Keratinocyte (primary cell): ENCODE results near the gene RNF130. TPM values are rescaled to one million over a fixed set of nuclear protein-coding genes. Genes with fewer than 3 reads are reported as not detected.

Experiments used
- DNase-seq: peaks from one replicate; pipeline ENCODE4 v3.0.0-alpha.2; 2011; ENCODE audit warnings: low read depth, missing footprints, low spot score
- FAIRE-seq: peaks from 2 replicates; lab custom pipeline; 2011; peaks lifted over from hg19 to GRCh38; lab: Jason Lieb, UNC
- H2AFZ ChIP-seq: 2 replicates; pipeline ENCODE4 v1.6.0; 2012; ENCODE audit warnings: low read length, control low read depth, inconsistent platforms; ENCODE audit not compliant: control insufficient read depth
- H3K27ac ChIP-seq: 2 replicates; pipeline ENCODE4 v1.5.1; 2011; ENCODE audit warnings: low read length; ENCODE audit not compliant: control insufficient read depth, insufficient read depth
- H3K27me3 ChIP-seq: 3 replicates; pipeline ENCODE4 v1.6.0; 2011; ENCODE audit warnings: low read length; ENCODE audit not compliant: control insufficient read depth, insufficient read depth; ENCODE audit errors: extremely low read depth
- H3K36me3 ChIP-seq, 2 experiments: 2 replicates in 1 of 2; 3 replicates in 1 of 2; pipeline ENCODE4 v1.5.1; 2011; ENCODE audit warnings: low read length in 2 of 2, mild to moderate bottlenecking in 1 of 2; ENCODE audit not compliant: control insufficient read depth in 2 of 2, insufficient read depth in 2 of 2; ENCODE audit errors: extremely low read depth in 1 of 2
- H3K4me1 ChIP-seq: 3 replicates; pipeline ENCODE4 v1.5.1; 2011; ENCODE audit warnings: low read length; ENCODE audit not compliant: control insufficient read depth, insufficient read depth; ENCODE audit errors: extremely low read depth
- H3K4me2 ChIP-seq: 3 replicates; pipeline ENCODE4 v1.6.0; 2011; ENCODE audit warnings: low read depth, low read length; ENCODE audit not compliant: control insufficient read depth, insufficient read depth; ENCODE audit errors: extremely low read depth
- H3K4me3 ChIP-seq, 3 experiments: fragments of 200-600 bp in 1 of 3; sonication (generic) in 1 of 3; 2 replicates in 2 of 3; 3 replicates in 1 of 3; pipeline ENCODE4 v1.5.1; 2011 to 2016; ENCODE audit warnings: low read length in 3 of 3, mild to moderate bottlenecking in 3 of 3, control low read depth in 2 of 3, inconsistent platforms in 1 of 3, low read depth in 1 of 3, mixed read lengths in 1 of 3, mixed run types in 1 of 3, moderate library complexity in 1 of 3; ENCODE audit not compliant: control insufficient read depth in 2 of 3, insufficient read depth in 2 of 3; ENCODE audit errors: extremely low read depth in 1 of 3
- H3K79me2 ChIP-seq: 2 replicates; pipeline ENCODE4 v1.6.0; 2012; ENCODE audit warnings: low read length; ENCODE audit not compliant: control insufficient read depth, insufficient read depth
- H3K9ac ChIP-seq: 3 replicates; pipeline ENCODE4 v1.6.0; 2011; ENCODE audit warnings: low read length; ENCODE audit not compliant: control insufficient read depth, insufficient read depth; ENCODE audit errors: extremely low read depth
- H3K9me1 ChIP-seq: 3 replicates; pipeline ENCODE4 v1.6.0; 2011; ENCODE audit warnings: low read length; ENCODE audit not compliant: control insufficient read depth, insufficient read depth; ENCODE audit errors: extremely low read depth
- H3K9me3 ChIP-seq: 2 replicates; pipeline ENCODE4 v1.5.1; 2012; ENCODE audit warnings: low read depth, low read length; ENCODE audit not compliant: control insufficient read depth
- H4K20me1 ChIP-seq: 3 replicates; pipeline ENCODE4 v1.6.0; 2011; ENCODE audit warnings: low read length; ENCODE audit not compliant: control insufficient read depth, insufficient read depth; ENCODE audit errors: extremely low read depth
- EZH2 ChIP-seq: IDR thresholded peaks from one replicate; pipeline ENCODE4 v1.6.1; 2012; ENCODE audit warnings: inconsistent platforms, mild to moderate bottlenecking, low read length, moderate library complexity
- dilution Hi-C: fragments of 300-500 bp; cut with MboI; formaldehyde crosslinking; loops from one replicate; pipeline ENCODE4 v1.7.0; 2020; ENCODE audit warnings: low sequenced_read_pairs; ENCODE audit not compliant: extremely low pct_ligation_motif_present
- polyA plus RNA-seq, 5 experiments: library from polyadenylated mRNA; depleted of rRNA in 3 of 5; stranded (reverse) in 3 of 5; stranded (forward) in 1 of 5; unstranded in 1 of 5; fragments of >200 nt; gene quantifications; 1 replicate in 1 of 5; 2 replicates in 3 of 5; 3 replicates in 1 of 5; pipeline versions ENCODE4 v1.2.1 to v1.2.3, GENCODE V29; 2011 to 2012; ENCODE audit warnings: missing spikeins in 2 of 5, low read depth in 1 of 5, low replicate concordance in 1 of 5
- TF ChIP-seq, protein P1 (sequence below), 3 experiments: IDR thresholded peaks in 1 of 3; conservative IDR thresholded peaks in 1 of 3; optimal IDR thresholded peaks in 1 of 3; 2 replicates in 2 of 3; 3 replicates in 1 of 3; pipeline versions ENCODE3 to v1.5.1; 2011; ENCODE audit warnings: low read length in 3 of 3, mild to moderate bottlenecking in 3 of 3, moderate library complexity in 2 of 3, control low read depth in 1 of 3, inconsistent platforms in 1 of 3; ENCODE audit not compliant: insufficient read depth in 2 of 3; ENCODE audit errors: extremely low read depth in 1 of 3

RNF130 gene
- polyA plus RNA-seq, 1 donor (not counting 4 experiments of a cell fraction or from before 2014, with no cell fraction given) = 20.0 TPM

DNA sequence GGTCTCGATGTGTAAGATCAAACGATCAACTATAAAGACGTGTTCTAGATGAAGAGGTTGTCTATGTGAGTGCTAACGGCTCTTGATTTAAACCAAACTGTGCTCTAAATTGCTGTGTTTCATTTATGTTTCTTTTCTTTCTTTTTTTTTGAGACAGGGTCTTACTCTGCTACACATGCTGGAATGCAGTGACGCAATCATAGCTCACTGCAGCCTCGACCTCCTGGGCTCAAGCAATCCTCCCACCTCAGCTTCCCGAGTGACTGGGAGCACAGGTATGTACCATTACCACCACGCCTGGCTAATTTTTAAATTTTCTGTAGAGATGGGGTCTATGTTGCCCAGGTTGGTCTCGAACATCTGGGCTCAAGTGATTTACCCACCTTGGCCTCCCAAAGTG is 24.0 kb upstream of the RNF130 start:
- no peaks in the 10 kb centered on the region for H3K9me1 ChIP-seq
- FAIRE-seq (no peak), DNase-seq (no peak)
- H3K79me2 ChIP-seq = no peaks in the 10 kb centered on the region
- H3K4me2 ChIP-seq = no peak overlapping the region
- no peak overlapping the region for H3K9ac ChIP-seq
- TF ChIP-seq EZH2 = no peak
- TF ChIP-seq, protein P1, sequence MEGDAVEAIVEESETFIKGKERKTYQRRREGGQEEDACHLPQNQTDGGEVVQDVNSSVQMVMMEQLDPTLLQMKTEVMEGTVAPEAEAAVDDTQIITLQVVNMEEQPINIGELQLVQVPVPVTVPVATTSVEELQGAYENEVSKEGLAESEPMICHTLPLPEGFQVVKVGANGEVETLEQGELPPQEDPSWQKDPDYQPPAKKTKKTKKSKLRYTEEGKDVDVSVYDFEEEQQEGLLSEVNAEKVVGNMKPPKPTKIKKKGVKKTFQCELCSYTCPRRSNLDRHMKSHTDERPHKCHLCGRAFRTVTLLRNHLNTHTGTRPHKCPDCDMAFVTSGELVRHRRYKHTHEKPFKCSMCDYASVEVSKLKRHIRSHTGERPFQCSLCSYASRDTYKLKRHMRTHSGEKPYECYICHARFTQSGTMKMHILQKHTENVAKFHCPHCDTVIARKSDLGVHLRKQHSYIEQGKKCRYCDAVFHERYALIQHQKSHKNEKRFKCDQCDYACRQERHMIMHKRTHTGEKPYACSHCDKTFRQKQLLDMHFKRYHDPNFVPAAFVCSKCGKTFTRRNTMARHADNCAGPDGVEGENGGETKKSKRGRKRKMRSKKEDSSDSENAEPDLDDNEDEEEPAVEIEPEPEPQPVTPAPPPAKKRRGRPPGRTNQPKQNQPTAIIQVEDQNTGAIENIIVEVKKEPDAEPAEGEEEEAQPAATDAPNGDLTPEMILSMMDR (optimal IDR thresholded peaks at IDR 0.05 in 1 of 3, IDR thresholded peaks at IDR 0.05 in 1 of 3, conservative IDR thresholded peaks at IDR 0.05 in 1 of 3; ENCODE audit: extremely low read depth in 1 of 3, insufficient read depth in 2 of 3, low read length in 3 of 3) = no peak
- H3K4me1 ChIP-seq = peaks cover 3% of the 10 kb centered on the region
- H4K20me1 ChIP-seq = no peaks in the 10 kb centered on the region
- no peaks in the 10 kb centered on the region for H3K27me3 ChIP-seq
- no peak overlapping the region for H3K4me3 ChIP-seq
- dilution Hi-C loops = no loop called here
- no peaks in the 10 kb centered on the region for H3K9me3 ChIP-seq
- no peak overlapping the region for H3K27ac ChIP-seq
- no peaks in the 10 kb centered on the region for H3K36me3 ChIP-seq
- no peak overlapping the region for H2AFZ ChIP-seq

DNA sequence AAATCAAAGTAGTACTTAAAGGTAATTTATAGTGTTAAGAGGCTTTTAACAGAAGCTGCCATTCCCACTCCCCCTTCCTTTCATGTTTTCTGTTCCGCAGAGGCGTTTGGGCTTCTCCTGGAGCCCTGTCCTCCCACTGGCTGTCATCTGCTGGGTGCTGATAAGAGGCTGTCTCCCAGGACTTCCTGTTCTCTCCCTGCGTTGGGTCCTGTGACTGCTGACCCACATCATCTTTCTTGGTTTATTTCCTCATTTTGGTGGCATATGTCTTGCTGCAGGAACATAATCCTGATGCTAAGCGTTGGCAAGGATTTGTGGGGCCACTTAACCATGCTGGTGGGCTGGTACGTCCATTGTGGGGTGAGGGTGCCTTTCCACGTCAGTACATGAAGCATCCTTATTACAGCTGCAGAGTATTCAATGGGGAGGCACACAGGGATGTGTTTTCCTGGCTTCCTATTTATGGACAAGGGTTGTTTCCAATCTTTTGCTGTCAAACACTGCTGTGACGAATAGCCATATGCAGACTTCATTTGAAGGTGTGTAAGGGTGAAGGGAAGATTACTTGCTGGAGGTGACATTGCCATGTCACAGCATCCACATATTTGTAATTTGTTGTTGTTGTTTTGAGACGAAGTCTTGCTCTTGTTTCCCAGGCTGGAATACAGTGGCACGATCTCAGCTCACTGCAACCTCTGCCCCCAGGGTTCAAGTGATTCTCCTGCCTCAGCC is 22.3 kb upstream of the RNF130 start:
- no peaks in the 10 kb centered on the region for H3K9me1 ChIP-seq
- TF ChIP-seq, protein P1 (optimal IDR thresholded peaks at IDR 0.05 in 1 of 3, IDR thresholded peaks at IDR 0.05 in 1 of 3, conservative IDR thresholded peaks at IDR 0.05 in 1 of 3; ENCODE audit: extremely low read depth in 1 of 3, insufficient read depth in 2 of 3, low read length in 3 of 3) = no peak
- no peak for TF ChIP-seq EZH2
- dilution Hi-C loops = no loop called here
- H3K79me2 ChIP-seq = no peaks in the 10 kb centered on the region
- no peak overlapping the region for H3K4me2 ChIP-seq
- H3K9ac ChIP-seq = no peak overlapping the region
- FAIRE-seq (no peak), DNase-seq (no peak)
- H3K9me3 ChIP-seq = no peaks in the 10 kb centered on the region
- H3K4me1 ChIP-seq = peaks cover 3% of the 10 kb centered on the region
- no peak overlapping the region for H3K4me3 ChIP-seq
- no peaks in the 10 kb centered on the region for H3K27me3 ChIP-seq
- H2AFZ ChIP-seq = no peak overlapping the region
- no peak overlapping the region for H3K27ac ChIP-seq
- no peaks in the 10 kb centered on the region for H4K20me1 ChIP-seq
- no peaks in the 10 kb centered on the region for H3K36me3 ChIP-seq
